ENCODE results near the gene CNNM3.

The CNNM3 gene

GRCh38 chr2:96863575-96864342 lies 47.7 kb downstream of the CNNM3 start:
- no peak overlapping the region for H3K4me3 ChIP-seq (ENCODE audit: low read depth in 1 of 2, low read length in 2 of 2)
- no peaks in the 10 kb centered on the region for H3K9me3 ChIP-seq (ENCODE audit: control insufficient read depth in 1 of 2, low read length in 2 of 2)
- H3K27me3 ChIP-seq (ENCODE audit: low read depth, low read length), result no peaks in the 10 kb centered on the region
- peaks cover 13 to 56% of the 10 kb centered on the region in 2 donors for H3K4me1 ChIP-seq (ENCODE audit: control insufficient read depth in 1 of 2, insufficient read depth in 2 of 2, low read length in 2 of 2)
- no peak overlapping the region for H3K27ac ChIP-seq (ENCODE audit: low read length)
- H3K36me3 ChIP-seq (ENCODE audit: control insufficient read depth in 1 of 2, insufficient read depth in 2 of 2, low read length in 2 of 2), result peaks cover 35 to 58% of the 10 kb centered on the region in 2 donors

DNA sequence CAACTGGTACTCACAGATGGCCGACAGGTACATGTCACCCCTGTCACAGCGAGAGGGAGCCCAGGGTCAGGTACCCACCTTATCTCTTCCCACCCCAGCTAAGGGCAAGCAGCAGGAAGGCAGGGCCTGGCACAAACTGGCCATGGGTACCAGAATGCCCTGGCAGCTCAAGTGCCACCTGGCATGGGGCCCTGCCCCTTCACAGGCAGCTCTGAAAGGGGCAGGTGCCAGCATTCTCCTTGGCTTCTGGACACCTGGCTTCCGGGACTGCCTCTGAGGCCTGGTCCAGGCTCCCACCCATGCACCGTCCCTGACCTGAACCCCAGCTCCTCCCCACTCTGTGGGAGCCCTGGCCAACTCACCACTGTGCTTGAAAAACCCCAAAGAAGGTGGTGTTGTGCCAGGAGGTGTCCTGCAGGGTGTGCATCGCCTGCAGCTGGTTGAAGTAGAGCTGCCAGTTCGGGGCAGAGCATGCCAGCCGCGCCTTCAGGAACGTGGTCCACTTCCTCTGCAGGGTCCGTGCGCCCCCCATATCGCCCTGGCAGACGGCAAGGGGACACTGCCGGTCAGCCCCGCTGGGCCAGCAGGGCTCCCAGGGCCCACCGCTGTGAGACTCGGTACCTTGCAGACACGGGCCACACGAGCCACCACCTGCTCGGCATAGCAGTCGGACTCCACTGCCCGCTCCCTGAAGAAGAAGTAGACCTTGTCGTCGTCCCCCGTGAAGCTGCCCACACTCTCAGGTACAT lies 48.4 kb downstream of the CNNM3 start:
- no peaks in the 10 kb centered on the region for H3K27me3 ChIP-seq (ENCODE audit: low read depth, low read length)
- H3K9me3 ChIP-seq (ENCODE audit: control insufficient read depth in 1 of 2, low read length in 2 of 2), result no peaks in the 10 kb centered on the region
- peaks cover 35 to 58% of the 10 kb centered on the region in 2 donors for H3K36me3 ChIP-seq (ENCODE audit: control insufficient read depth in 1 of 2, insufficient read depth in 2 of 2, low read length in 2 of 2)
- H3K4me3 ChIP-seq (ENCODE audit: low read depth in 1 of 2, low read length in 2 of 2), result no peak overlapping the region
- peaks cover 13 to 49% of the 10 kb centered on the region in 2 donors for H3K4me1 ChIP-seq (ENCODE audit: control insufficient read depth in 1 of 2, insufficient read depth in 2 of 2, low read length in 2 of 2)
- H3K27ac ChIP-seq (ENCODE audit: low read length), result no peak overlapping the region

- H3K4me3 ChIP-seq (ENCODE audit: low read depth in 1 of 2, low read length in 2 of 2), result peak overlapping the region in 1 of 2 donors; percentile 85
- H3K36me3 ChIP-seq (ENCODE audit: control insufficient read depth in 1 of 2, insufficient read depth in 2 of 2, low read length in 2 of 2), result peaks cover 35 to 56% of the 10 kb centered on the region in 2 donors
- no peaks in the 10 kb centered on the region for H3K9me3 ChIP-seq (ENCODE audit: control insufficient read depth in 1 of 2, low read length in 2 of 2)
- no peak overlapping the region for H3K27ac ChIP-seq (ENCODE audit: low read length)
- peaks cover 13 to 42% of the 10 kb centered on the region in 2 donors for H3K4me1 ChIP-seq (ENCODE audit: control insufficient read depth in 1 of 2, insufficient read depth in 2 of 2, low read length in 2 of 2)
- no peaks in the 10 kb centered on the region for H3K27me3 ChIP-seq (ENCODE audit: low read depth, low read length)
Measured at GRCh38 chr2:96865654-96866053, 49.6 kb downstream of the CNNM3 start.

DNA sequence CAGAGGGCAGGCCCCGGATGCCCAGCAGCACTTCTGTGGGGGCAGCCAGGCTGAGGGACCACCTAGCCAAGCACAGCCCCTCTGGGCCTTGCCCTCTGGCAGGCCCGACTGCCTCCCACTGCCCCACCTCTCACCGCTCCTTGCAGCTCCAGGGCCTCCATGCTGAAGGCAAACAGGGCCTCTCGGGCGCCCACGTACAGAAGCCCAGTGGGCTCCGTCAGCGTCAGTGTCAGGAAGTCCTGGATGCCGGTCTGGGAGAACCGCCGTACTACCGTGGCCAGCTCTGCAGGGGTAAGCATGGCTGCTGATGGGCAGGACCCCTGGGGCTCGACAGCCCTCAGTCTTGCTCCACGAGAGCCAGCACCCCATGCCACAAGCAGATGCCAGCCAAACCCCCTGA lies 50.1 kb downstream of the CNNM3 start:
- peaks cover 18 to 42% of the 10 kb centered on the region in 2 donors for H3K4me1 ChIP-seq (ENCODE audit: control insufficient read depth in 1 of 2, insufficient read depth in 2 of 2, low read length in 2 of 2)
- H3K36me3 ChIP-seq (ENCODE audit: control insufficient read depth in 1 of 2, insufficient read depth in 2 of 2, low read length in 2 of 2), result peaks cover 34 to 51% of the 10 kb centered on the region in 2 donors
- H3K27ac ChIP-seq (ENCODE audit: low read length), result peak overlapping the region; percentile 23

DNA sequence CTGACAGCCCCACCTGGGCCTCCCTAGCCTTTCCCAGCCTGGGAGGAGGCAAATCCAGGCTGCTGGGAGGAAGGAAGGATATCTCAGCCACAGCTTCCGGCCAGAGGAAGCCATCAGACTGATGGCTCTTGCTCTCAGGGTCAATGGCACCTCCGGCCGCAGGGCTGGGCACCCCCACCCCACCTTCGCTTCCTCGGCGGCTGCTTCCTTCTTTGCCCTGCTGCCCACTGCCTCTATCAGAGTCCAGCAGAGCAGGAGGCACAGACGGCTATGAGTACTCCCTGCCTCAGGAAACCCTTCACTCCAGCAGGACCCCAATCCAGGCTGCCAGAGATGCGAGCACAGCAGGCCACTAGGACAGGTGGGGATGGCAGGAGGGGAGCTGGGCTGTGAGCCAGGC lies 50.5 kb downstream of the CNNM3 start:
- H3K27me3 ChIP-seq (ENCODE audit: low read depth, low read length), result no peaks in the 10 kb centered on the region
- H3K4me3 ChIP-seq (ENCODE audit: low read depth in 1 of 2, low read length in 2 of 2), result peak overlapping the region; percentile 69 to 85
- H3K9me3 ChIP-seq (ENCODE audit: control insufficient read depth in 1 of 2, low read length in 2 of 2), result no peaks in the 10 kb centered on the region
- H3K27ac ChIP-seq (ENCODE audit: low read length), result peak overlapping the region; percentile 23
- peaks cover 30 to 47% of the 10 kb centered on the region in 2 donors for H3K36me3 ChIP-seq (ENCODE audit: control insufficient read depth in 1 of 2, insufficient read depth in 2 of 2, low read length in 2 of 2)
- peaks cover 18 to 44% of the 10 kb centered on the region in 2 donors for H3K4me1 ChIP-seq (ENCODE audit: control insufficient read depth in 1 of 2, insufficient read depth in 2 of 2, low read length in 2 of 2)

More for the DNA sequence above, 50.1 kb downstream of the CNNM3 start:
- no peaks in the 10 kb centered on the region for H3K9me3 ChIP-seq (ENCODE audit: control insufficient read depth in 1 of 2, low read length in 2 of 2)
- H3K4me3 ChIP-seq (ENCODE audit: low read depth in 1 of 2, low read length in 2 of 2), result peak overlapping the region in 1 of 2 donors; percentile 85
- no peaks in the 10 kb centered on the region for H3K27me3 ChIP-seq (ENCODE audit: low read depth, low read length)

DNA sequence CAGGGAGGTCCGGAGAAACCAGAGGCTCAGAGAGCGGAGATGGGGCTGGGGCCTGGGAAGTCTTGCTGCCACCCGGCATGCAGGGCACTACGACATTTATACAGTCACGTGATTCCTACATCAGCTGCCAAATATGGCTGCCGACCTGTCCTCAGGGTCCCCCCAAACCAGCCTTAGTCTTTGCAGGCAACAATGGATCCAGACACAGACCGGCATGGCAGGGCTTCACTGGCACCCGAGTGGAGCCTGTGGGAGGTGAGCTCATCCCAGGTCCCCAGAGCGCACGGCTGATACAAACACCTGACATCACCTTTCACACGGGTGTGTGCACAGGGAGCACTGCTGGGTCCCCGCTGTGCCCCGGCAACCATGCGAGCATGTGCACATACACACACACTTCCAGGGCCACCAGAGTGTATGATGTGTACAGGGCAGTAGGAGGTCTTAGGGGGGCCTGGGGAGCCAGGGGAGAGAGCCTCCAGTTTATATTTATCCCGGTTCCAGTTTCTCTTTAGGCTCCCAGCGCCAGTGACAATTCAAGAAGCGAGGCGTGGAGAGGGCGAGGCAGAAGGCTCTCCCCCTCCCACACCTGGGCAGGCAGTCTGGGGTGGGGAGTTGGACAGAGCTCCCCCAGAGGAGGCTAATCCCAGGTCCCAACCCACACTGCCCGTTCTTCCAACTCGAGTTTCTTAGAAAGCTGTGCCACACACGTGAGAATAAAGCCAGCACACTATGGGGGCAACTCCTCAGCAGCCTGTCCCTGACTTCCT lies 51.1 kb downstream of the CNNM3 start:
- H3K27ac ChIP-seq (ENCODE audit: low read length), result peak overlapping the region; percentile 51
- peaks cover 24 to 41% of the 10 kb centered on the region in 2 donors for H3K36me3 ChIP-seq (ENCODE audit: control insufficient read depth in 1 of 2, insufficient read depth in 2 of 2, low read length in 2 of 2)

DNA sequence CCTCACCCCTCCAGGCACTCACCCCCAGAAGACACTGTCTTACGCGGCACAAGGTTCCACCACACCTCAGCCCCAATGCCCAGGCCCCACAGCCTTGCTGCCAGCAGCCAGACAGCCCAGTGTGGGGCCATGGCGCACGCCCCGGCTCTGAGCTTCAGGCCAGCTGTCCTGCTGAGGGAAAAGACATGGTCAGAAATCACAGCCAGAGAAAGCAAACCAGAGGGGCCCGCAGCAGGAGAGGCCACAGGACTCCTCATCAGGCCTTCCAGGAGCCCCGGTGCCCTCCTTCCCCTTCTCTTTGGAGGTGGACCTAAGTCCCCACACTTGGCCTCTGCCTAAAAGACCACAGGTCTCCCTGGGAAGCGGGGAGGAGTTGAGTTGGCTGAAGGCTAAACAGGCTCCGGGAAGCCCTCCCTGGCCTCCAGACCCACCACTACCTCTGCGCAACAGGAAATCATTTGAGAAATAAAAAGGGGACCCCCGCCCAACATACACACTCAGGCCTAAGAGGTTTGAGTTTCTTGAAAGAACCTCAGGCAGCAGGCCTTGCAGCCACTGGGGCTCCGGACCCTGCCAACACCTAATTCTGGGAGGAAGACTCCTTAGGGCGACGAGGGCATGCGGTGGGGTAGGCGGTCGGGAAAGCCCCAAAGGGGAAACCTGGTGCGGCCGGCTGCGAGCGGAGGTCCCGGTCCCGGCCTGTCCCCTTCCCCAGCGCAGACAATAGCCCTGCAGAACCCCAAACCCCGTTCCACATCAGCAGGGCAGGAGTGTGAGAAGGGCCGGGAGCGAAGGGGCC lies 51.9 kb downstream of the CNNM3 start:
- peak overlapping the region; percentile 69 to 85 for H3K4me3 ChIP-seq (ENCODE audit: low read depth in 1 of 2, low read length in 2 of 2)
- peaks cover 23 to 38% of the 10 kb centered on the region in 2 donors for H3K36me3 ChIP-seq (ENCODE audit: control insufficient read depth in 1 of 2, insufficient read depth in 2 of 2, low read length in 2 of 2)
- no peaks in the 10 kb centered on the region for H3K9me3 ChIP-seq (ENCODE audit: control insufficient read depth in 1 of 2, low read length in 2 of 2)
- H3K4me1 ChIP-seq (ENCODE audit: control insufficient read depth in 1 of 2, insufficient read depth in 2 of 2, low read length in 2 of 2), result peaks cover 18 to 47% of the 10 kb centered on the region in 2 donors
- H3K27ac ChIP-seq (ENCODE audit: low read length), result peak overlapping the region; percentile 51
- no peaks in the 10 kb centered on the region for H3K27me3 ChIP-seq (ENCODE audit: low read depth, low read length)

More for the DNA sequence above, 51.1 kb downstream of the CNNM3 start:
- Histone ChIP-seq H3K4me3 (ENCODE audit: low read depth in 1 of 2, low read length in 2 of 2) (peak overlapping the region; percentile 69 to 85), H3K27me3 (ENCODE audit: low read depth, low read length) (no peaks in the 10 kb centered on the region), H3K9me3 (ENCODE audit: control insufficient read depth in 1 of 2, low read length in 2 of 2) (no peaks in the 10 kb centered on the region), H3K4me1 (ENCODE audit: control insufficient read depth in 1 of 2, insufficient read depth in 2 of 2, low read length in 2 of 2) (peaks cover 18 to 44% of the 10 kb centered on the region in 2 donors)

GRCh38 chr2:96868555-96869280 lies 52.6 kb downstream of the CNNM3 start:
- Histone ChIP-seq H3K4me3 (ENCODE audit: low read depth in 1 of 2, low read length in 2 of 2) (peak overlapping the region; percentile 69 to 85), H3K27me3 (ENCODE audit: low read depth, low read length) (no peaks in the 10 kb centered on the region), H3K36me3 (ENCODE audit: control insufficient read depth in 1 of 2, insufficient read depth in 2 of 2, low read length in 2 of 2) (peaks cover 18 to 30% of the 10 kb centered on the region in 2 donors), H3K27ac (ENCODE audit: low read length) (peak overlapping the region; percentile 60), H3K4me1 (ENCODE audit: control insufficient read depth in 1 of 2, insufficient read depth in 2 of 2, low read length in 2 of 2) (peaks cover 18 to 54% of the 10 kb centered on the region in 2 donors), H3K9me3 (ENCODE audit: control insufficient read depth in 1 of 2, low read length in 2 of 2) (no peaks in the 10 kb centered on the region)

- Histone ChIP-seq H3K36me3 (ENCODE audit: control insufficient read depth in 1 of 2, insufficient read depth in 2 of 2, low read length in 2 of 2) (peaks cover 11 to 24% of the 10 kb centered on the region in 2 donors), H3K27me3 (ENCODE audit: low read depth, low read length) (no peaks in the 10 kb centered on the region), H3K4me1 (ENCODE audit: control insufficient read depth in 1 of 2, insufficient read depth in 2 of 2, low read length in 2 of 2) (peaks cover 24 to 59% of the 10 kb centered on the region in 2 donors), H3K9me3 (ENCODE audit: control insufficient read depth in 1 of 2, low read length in 2 of 2) (no peaks in the 10 kb centered on the region), H3K4me3 (ENCODE audit: low read depth in 1 of 2, low read length in 2 of 2) (peak overlapping the region; percentile 69 to 85), H3K27ac (ENCODE audit: low read length) (peak overlapping the region; percentile 60)
Measured at GRCh38 chr2:96869281-96869821, 53.3 kb downstream of the CNNM3 start.

Data from muscle layer of duodenum (tissue), 2 donors.